Measurements from ENCODE around the gene BBLN.
"Not testable (repeated sequence)": the region's sequence is repeated elsewhere in the genome, so short reads cannot be mapped to it uniquely, and the experiment has no call there.

Gene BBLN, protein sequence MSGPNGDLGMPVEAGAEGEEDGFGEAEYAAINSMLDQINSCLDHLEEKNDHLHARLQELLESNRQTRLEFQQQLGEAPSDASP

DNA sequence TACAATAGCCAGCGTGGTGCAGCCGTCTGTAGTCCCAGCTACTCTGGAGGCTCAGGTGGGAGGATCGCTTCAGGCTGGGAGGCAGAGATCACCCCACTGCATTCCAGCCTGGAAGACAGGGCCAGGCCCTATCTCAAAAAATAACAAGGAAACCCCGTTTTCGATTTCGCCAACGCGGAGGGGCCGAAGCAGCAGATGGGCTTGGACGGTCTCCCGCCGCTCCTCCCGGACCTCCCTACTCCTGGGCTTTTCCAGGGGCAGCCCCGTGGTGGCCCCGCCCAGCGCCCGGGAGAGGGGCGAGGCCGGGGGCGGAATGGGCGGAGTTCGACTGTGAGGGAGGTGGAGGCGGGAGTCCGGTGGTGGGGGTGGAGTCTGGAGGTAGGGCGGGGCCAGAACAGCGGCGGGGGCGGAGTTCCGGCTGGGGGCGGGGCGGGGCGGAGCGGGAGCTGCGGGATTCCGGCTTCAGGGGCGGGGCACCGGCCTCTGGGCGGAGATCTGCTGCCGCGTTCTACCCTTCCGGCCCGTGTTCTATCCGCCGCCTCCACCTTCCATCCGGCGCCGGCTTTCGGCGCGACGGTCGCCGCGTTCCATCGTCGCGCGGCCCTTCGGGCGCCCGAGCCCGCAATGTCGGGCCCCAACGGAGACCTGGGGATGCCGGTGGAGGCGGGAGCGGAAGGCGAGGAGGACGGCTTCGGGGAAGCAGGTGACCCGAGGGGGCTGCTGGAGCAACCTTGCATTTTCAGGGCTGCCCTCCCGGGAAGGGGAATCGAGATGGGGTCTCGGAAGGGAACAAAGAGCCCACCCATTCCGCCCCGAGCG, at the start of gene BBLN:
BBLN (plus strand) TSS at position 482 of the 819 bp plus-strand sequence; CDS start at position 625, 143 bp downstream.
- DNase-seq: peak; percentile 97

DNA sequence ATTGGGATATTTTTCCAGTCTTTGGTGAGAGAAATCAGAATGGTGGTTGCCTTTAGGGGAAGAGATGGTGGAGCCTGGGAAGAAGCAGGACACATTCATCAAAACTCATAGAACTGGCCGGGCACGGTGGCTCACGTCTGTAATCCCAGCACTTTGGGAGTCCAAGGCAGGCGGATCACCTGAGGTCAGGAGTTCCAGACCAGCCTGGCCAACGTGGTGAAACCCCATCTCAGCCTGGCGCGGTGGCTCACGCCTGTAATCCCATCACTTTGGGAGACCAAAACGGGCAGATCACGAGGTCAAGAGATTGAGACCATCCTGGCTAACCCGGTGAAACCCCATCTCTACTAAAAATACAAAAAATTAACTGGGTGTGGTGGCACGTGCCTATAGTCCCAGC, 48.3 kb upstream of the BBLN start:
- DNase-seq: not testable (repeated sequence)

DNA sequence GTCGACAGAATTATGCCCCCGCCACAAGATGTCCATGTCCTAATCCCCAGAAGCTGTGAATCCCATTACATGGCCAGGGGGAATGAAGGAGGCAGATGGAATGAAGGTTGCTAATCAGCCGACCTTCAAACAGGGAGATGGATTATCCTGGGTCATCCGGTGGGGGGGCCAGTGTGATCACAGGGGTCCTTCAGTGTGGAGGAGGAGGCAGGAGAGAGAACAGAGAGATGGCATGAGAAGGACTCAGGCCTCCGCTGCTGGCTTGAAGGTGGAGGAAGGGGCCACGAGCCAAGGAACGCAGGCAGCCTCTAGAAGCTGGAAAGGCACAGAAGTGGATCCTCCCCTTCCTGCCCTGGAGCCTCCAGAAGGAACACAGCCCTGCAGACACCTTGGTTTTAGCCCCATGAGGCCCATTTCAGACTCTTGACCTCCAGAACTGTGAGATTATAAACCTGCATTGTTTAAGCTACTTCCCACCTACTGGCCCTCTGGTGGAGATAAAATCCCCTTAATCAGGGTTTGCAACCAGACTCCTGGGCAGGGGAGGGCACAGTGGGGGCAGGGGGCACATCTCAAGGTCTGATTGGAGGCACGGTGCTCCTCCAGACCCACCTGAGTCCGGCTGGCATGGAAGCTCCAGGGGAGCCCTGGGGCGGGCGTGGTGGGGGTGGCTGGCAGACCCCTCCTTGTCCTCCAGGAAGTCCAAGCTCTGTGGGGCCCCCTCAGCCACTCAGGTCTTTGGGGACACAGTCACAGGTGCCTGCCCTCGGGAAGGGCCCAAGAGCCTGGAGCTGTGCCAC, 46.3 kb upstream of the BBLN start:
- no peak for DNase-seq

DNA sequence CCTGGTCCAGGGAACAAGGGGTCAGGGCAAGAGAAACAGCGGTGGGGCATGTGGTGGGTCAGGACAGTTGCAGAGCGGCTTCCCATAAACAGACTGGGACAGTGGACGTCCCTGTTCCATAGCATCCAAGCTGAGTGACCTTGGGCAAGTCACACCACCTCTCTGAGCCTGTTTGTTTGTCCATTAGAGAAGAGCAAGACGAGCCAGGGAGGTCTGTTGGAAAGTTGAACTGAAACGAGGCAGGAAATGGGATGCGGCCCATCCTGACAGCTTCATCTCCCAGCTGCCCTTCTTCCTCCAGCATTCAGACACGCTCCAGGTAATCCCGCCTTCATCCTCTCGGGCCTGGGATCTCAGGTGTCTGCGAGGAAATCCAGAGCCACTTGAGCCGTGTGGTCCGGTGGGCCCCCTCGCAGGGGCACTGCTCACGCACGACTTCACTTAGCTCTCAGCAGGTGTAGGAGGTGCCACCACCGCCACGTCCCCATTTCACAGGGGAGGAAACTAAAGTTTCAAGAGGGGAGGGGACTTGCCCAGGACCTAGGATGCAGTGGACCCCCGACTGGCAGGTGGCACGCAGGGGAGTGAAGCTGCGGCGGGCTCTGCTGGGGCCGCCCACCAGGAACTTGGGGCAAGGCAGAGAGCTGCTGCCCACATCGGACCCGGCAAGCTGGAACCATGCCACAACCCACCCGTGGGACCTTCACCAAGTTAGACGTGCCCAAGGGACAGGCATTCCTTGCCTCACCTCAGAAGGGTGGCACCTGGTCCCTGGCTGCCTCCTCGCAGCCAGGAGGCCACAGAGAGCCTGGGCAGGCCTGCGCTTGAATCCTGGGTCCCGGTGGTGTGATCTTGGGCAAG, 45.5 kb upstream of the BBLN start:
- no peak for DNase-seq

- no peak for DNase-seq
Observed at GRCh38 chr9:128115187-128116103, 44.6 kb upstream of the BBLN start.

- no peak for DNase-seq
Observed at GRCh38 chr9:128116104-128117083, 43.7 kb upstream of the BBLN start.

GRCh38 chr9:128117613-128118471, 42.2 kb upstream of the BBLN start:
- DNase-seq: peak; percentile 100

GRCh38 chr9:128118472-128118857, 41.6 kb upstream of the BBLN start:
- DNase-seq: no peak

GRCh38 chr9:128118971-128119665, 40.9 kb upstream of the BBLN start:
- DNase-seq: no peak

- DNase-seq: no peak
Observed at GRCh38 chr9:128120061-128120740, 39.9 kb upstream of the BBLN start.

GRCh38 chr9:128120741-128121465, 39.2 kb upstream of the BBLN start:
- no peak for DNase-seq

GRCh38 chr9:128121466-128121810, 38.6 kb upstream of the BBLN start:
- DNase-seq: no peak

DNA sequence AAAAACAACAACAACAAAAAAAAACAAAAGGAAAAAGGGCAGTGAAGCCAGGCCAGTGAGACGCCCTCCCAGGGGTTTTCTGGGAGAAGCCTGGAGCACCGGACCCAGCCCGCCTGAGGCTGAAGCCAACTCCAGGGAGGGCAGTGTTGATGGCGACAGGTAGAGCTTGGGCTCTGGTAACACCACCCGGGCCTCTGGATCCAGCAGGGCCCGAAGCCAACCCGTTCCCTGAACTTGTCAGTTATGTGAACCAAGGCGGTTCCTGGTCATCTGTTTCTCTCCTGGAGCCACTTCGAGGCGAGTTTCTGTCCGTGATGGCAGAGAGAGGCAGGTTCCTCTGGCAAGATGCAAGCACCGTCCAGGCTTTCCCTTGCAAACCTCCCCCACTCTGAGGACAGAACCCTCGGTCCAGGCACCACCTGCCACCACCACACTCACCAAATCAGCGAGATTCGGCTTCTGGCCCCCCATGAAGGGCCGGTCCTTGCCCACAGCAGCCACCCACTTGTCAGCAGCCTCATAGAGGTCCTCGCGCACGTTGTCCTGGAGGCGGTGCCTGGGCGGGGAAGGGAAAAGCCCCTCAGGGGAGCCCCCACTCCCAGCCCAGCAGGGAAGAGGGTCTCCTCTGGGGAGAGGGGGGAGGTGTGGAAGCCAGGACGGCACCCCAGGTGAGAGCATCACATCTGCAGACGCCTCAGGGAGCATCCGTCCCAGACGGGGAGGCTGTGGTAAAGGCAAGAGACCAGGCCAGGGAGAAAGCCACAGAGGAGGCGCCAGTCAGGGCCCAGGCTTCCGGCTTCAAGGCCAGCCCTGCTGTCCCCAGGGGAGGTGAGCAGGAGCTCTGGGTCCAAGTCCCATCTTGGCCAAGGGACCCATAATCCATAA, 37.9 kb upstream of the BBLN start:
- DNase-seq: no peak

- DNase-seq: no peak
Observed at GRCh38 chr9:128122809-128123175, 37.3 kb upstream of the BBLN start.

GRCh38 chr9:128123451-128124080, 36.5 kb upstream of the BBLN start:
- no peak for DNase-seq

DNA sequence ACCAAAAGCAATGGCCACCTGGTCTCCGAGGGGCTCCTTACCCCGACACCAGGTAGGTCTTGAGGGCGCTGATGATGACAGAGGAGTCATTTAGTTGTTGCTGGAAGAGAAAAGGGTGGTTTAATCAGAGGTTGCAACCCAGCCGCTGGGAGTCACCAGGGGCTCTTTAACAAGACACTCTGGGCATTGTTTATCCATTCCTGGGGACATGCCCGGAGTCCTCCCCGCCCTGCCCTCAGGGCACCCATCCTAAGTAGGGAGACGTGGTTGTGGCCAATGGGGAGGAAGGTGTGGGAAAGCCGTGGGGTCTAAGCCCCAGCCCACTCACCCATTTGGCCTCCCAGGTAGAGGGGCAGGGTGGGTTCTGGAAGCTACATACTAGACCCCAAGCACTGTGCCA, 35.6 kb upstream of the BBLN start:
- no peak for DNase-seq

Data from activated CD8-positive, alpha-beta memory T cell treated with anti-CD3 and anti-CD28 coated beads for 24 hours (primary cell).